Measurements from ENCODE around the gene KCNK15. TPM values are rescaled to one million over a fixed set of nuclear protein-coding genes. Genes with fewer than 3 reads are reported as not detected.

KCNK15 gene
- total and polyA plus RNA-seq, 2 experiments from 2014 or later: 0.32 TPM; not detected in 1

- Histone ChIP-seq H3K9me3 (ENCODE audit: low read depth) (no peaks in the 10 kb centered on the region), H3K36me3 (no peaks in the 10 kb centered on the region), H3K27ac (no peak overlapping the region), H3K4me3 (no peak overlapping the region), H3K4me1 (ENCODE audit: low read depth) (peaks cover 3% of the 10 kb centered on the region), H3K27me3 (no peaks in the 10 kb centered on the region)
- no peak for DNase-seq (ENCODE audit: low read depth in 1 of 2, low spot score in 1 of 2)
- TF ChIP-seq CTCF (IDR thresholded peaks at IDR 0.05; ENCODE audit: low read depth, low read length): no peak
Observed at GRCh38 chr20:44732327-44732726, 13.3 kb upstream of the KCNK15 start.

- TF ChIP-seq CTCF (IDR thresholded peaks at IDR 0.05; ENCODE audit: low read depth, low read length): peak; percentile 92
- Histone ChIP-seq H3K27me3 (no peaks in the 10 kb centered on the region), H3K36me3 (no peaks in the 10 kb centered on the region), H3K4me3 (no peak overlapping the region), H3K4me1 (ENCODE audit: low read depth) (peaks cover 3% of the 10 kb centered on the region), H3K27ac (no peak overlapping the region), H3K9me3 (ENCODE audit: low read depth) (no peaks in the 10 kb centered on the region)
- peak; percentile 75 to 83 for DNase-seq (ENCODE audit: low read depth in 1 of 2, low spot score in 1 of 2)
Observed at GRCh38 chr20:44733341-44734069, 12.2 kb upstream of the KCNK15 start.

- no peak overlapping the region for H3K4me3 ChIP-seq
- H3K36me3 ChIP-seq: no peaks in the 10 kb centered on the region
- H3K4me1 ChIP-seq (ENCODE audit: low read depth): no peaks in the 10 kb centered on the region
- no peak overlapping the region for H3K27ac ChIP-seq
- H3K9me3 ChIP-seq (ENCODE audit: low read depth): no peaks in the 10 kb centered on the region
- no peaks in the 10 kb centered on the region for H3K27me3 ChIP-seq
- DNase-seq (ENCODE audit: low read depth in 1 of 2, low spot score in 1 of 2): peak; percentile 41 to 74
- peak; percentile 27 for TF ChIP-seq CTCF (IDR thresholded peaks at IDR 0.05; ENCODE audit: low read depth, low read length)
Observed at GRCh38 chr20:44734938-44735337, 10.7 kb upstream of the KCNK15 start.

GRCh38 chr20:44735816-44736169, 9.9 kb upstream of the KCNK15 start:
- Histone ChIP-seq H3K36me3 (no peaks in the 10 kb centered on the region), H3K4me3 (no peak overlapping the region), H3K4me1 (ENCODE audit: low read depth) (no peaks in the 10 kb centered on the region), H3K27me3 (no peaks in the 10 kb centered on the region), H3K27ac (no peak overlapping the region), H3K9me3 (ENCODE audit: low read depth) (no peaks in the 10 kb centered on the region)
- DNase-seq (ENCODE audit: low read depth in 1 of 2, low spot score in 1 of 2): no peak
- no peak for TF ChIP-seq CTCF (IDR thresholded peaks at IDR 0.05; ENCODE audit: low read depth, low read length)

GRCh38 chr20:44736170-44737021, 9.3 kb upstream of the KCNK15 start:
- Histone ChIP-seq H3K27me3 (no peaks in the 10 kb centered on the region), H3K36me3 (no peaks in the 10 kb centered on the region), H3K4me1 (ENCODE audit: low read depth) (no peaks in the 10 kb centered on the region), H3K27ac (no peak overlapping the region), H3K4me3 (no peak overlapping the region), H3K9me3 (ENCODE audit: low read depth) (no peaks in the 10 kb centered on the region)
- DNase-seq (ENCODE audit: low read depth in 1 of 2, low spot score in 1 of 2): peak; percentile 72 to 92
- no peak for TF ChIP-seq CTCF (IDR thresholded peaks at IDR 0.05; ENCODE audit: low read depth, low read length)
